Neural cell (in vitro differentiated cells): ENCODE data around the gene HLA-DOA. TPM values are rescaled to one million over a fixed set of nuclear protein-coding genes. Genes with fewer than 3 reads are reported as not detected.

Experiments used
- H2AFZ ChIP-seq: fragments of 200-600, 300-800 bp; sonication (generic), shearing (Covaris generic); 2 replicates; pipeline ENCODE4 v1.6.0; 2014; ENCODE audit warnings: low read depth, mild to moderate bottlenecking, antibody characterized with exemption, low read length, moderate library complexity
- H3F3A ChIP-seq: fragments of 200-600 bp; shearing (Covaris generic); 2 replicates; pipeline ENCODE4 v1.6.1; 2016; ENCODE audit warnings: mild to moderate bottlenecking, moderate library complexity, mixed read lengths, antibody characterized with exemption, low read length; ENCODE audit not compliant: insufficient read depth, poor library complexity, severe bottlenecking
- H3K27ac ChIP-seq: fragments of 200-600, 300-800 bp; sonication (generic), shearing (Covaris generic); 2 replicates; pipeline ENCODE4 v1.5.1; 2014; ENCODE audit warnings: mild to moderate bottlenecking, low read length, moderate library complexity
- H3K27me3 ChIP-seq: fragments of 300-800, 200-600 bp; sonication (generic), shearing (Covaris generic); 2 replicates; pipeline ENCODE4 v1.6.0; 2014; ENCODE audit warnings: mild to moderate bottlenecking, low read depth, low read length, moderate library complexity; ENCODE audit not compliant: insufficient read depth
- H3K36me3 ChIP-seq: fragments of 300-800, 200-600 bp; sonication (generic), shearing (Covaris generic); 2 replicates; pipeline ENCODE4 v1.5.1; 2014; ENCODE audit warnings: mild to moderate bottlenecking, antibody characterized with exemption, low read length, moderate library complexity; ENCODE audit not compliant: insufficient read depth
- H3K4me2 ChIP-seq: fragments of 300-800, 200-600 bp; sonication (generic), shearing (Covaris generic); 2 replicates; pipeline ENCODE4 v1.6.0; 2014; ENCODE audit warnings: mild to moderate bottlenecking, low read length
- H3K4me3 ChIP-seq: fragments of 300-800, 200-600 bp; sonication (generic), shearing (Covaris generic); 2 replicates; pipeline ENCODE4 v1.5.1; 2014; ENCODE audit warnings: mild to moderate bottlenecking, low read length, moderate library complexity
- H3K79me2 ChIP-seq: fragments of 200-600 bp; shearing (Covaris generic); replicated peaks from 2 replicates; pipeline ENCODE4 v1.6.0; 2014; ENCODE audit warnings: mild to moderate bottlenecking, low read length, moderate library complexity; ENCODE audit not compliant: insufficient read depth
- H3K9ac ChIP-seq: fragments of 300-800, 200-600 bp; sonication (generic), shearing (Covaris generic); 2 replicates; pipeline ENCODE4 v1.6.1; 2016; ENCODE audit warnings: mild to moderate bottlenecking, low read length, mixed read lengths
- H3K9me2 ChIP-seq: fragments of 200-600 bp; shearing (Covaris generic); 2 replicates; pipeline ENCODE4 v1.6.1; 2016; ENCODE audit warnings: mild to moderate bottlenecking, low read length, mixed read lengths; ENCODE audit not compliant: insufficient read depth
- H3K9me3 ChIP-seq: fragments of 200-600, 300-800 bp; sonication (generic), shearing (Covaris generic); 2 replicates; pipeline ENCODE4 v1.6.1; 2016; ENCODE audit warnings: mild to moderate bottlenecking, mixed run types, low read length, moderate library complexity, mixed read lengths
- H4K20me1 ChIP-seq: fragments of 200-600 bp; shearing (Covaris generic); 2 replicates; pipeline ENCODE4 v1.6.1; 2016; ENCODE audit warnings: mild to moderate bottlenecking, mixed run types; ENCODE audit not compliant: insufficient read depth
- CTCF ChIP-seq: fragments of 450-650 bp; IDR thresholded peaks from 2 replicates; pipeline ENCODE4 v1.5.1; 2014; ENCODE audit warnings: antibody characterized with exemption, mild to moderate bottlenecking, moderate library complexity; ENCODE audit not compliant: poor library complexity, severe bottlenecking
- EP300 ChIP-seq: fragments of 450-650 bp; conservative IDR thresholded peaks from 2 replicates; pipeline ENCODE4 v1.6.1; 2014; ENCODE audit warnings: antibody characterized with exemption, mild to moderate bottlenecking, moderate library complexity; ENCODE audit not compliant: poor library complexity, severe bottlenecking
- EZH2 ChIP-seq: fragments of 200-600, 300-800 bp; shearing (Covaris generic), sonication (generic); IDR thresholded peaks from 2 replicates; pipeline ENCODE4 v1.6.1; 2014; ENCODE audit warnings: antibody characterized with exemption, low read length, borderline replicate concordance, mild to moderate bottlenecking; ENCODE audit not compliant: insufficient read depth, poor library complexity, severe bottlenecking
- MXI1 ChIP-seq: fragments of 450-650 bp; conservative IDR thresholded peaks from 2 replicates; pipeline ENCODE4 v1.6.1; 2014; ENCODE audit warnings: antibody characterized with exemption, mild to moderate bottlenecking; ENCODE audit not compliant: poor library complexity, severe bottlenecking
- POLR2AphosphoS5 ChIP-seq: IDR thresholded peaks from 2 replicates; pipeline ENCODE4 v1.6.1; 2012
- RAD21 ChIP-seq: fragments of 450-650 bp; conservative IDR thresholded peaks from 2 replicates; pipeline ENCODE4 v1.6.1; 2014; ENCODE audit warnings: antibody characterized with exemption, mild to moderate bottlenecking, moderate library complexity
- SMC3 ChIP-seq: fragments of 450-650 bp; conservative IDR thresholded peaks from 2 replicates; pipeline ENCODE4 v1.6.1; 2014; ENCODE audit warnings: antibody characterized with exemption, mild to moderate bottlenecking, moderate library complexity; ENCODE audit not compliant: poor library complexity
- TAF1 ChIP-seq: IDR thresholded peaks from 2 replicates; pipeline ENCODE4 v1.6.1; 2012; ENCODE audit warnings: low read depth
- polyA plus RNA-seq: library from polyadenylated mRNA; depleted of rRNA; stranded (reverse); fragments of >200 nt; gene quantifications from 2 replicates; pipeline ENCODE4 v1.2.3, GENCODE V29; 2014
- TF ChIP-seq, protein P1 (sequence below): IDR thresholded peaks from 2 replicates; pipeline ENCODE4 v1.6.1; 2012; ENCODE audit warnings: borderline replicate concordance

Gene HLA-DOA
- polyA plus RNA-seq, 1 donor from 2014 or later = 0.07 TPM

- no peak overlapping the region for H3K4me3 ChIP-seq
- H3F3A ChIP-seq = no peaks in the 10 kb centered on the region
- H4K20me1 ChIP-seq = no peaks in the 10 kb centered on the region
- H3K9me3 ChIP-seq = no peaks in the 10 kb centered on the region
- no peak overlapping the region for H3K4me2 ChIP-seq
- no peaks in the 10 kb centered on the region for H3K9me2 ChIP-seq
- peaks cover 9% of the 10 kb centered on the region for H3K36me3 ChIP-seq
- no peak overlapping the region for H3K9ac ChIP-seq
- no peaks in the 10 kb centered on the region for H3K79me2 ChIP-seq
- TF ChIP-seq POLR2AphosphoS5 (no peak), EP300 (no peak), TAF1 (no peak), SMC3 (peak; percentile 80), EZH2 (no peak), RAD21 (peak; percentile 76), CTCF (peak; percentile 75), MXI1 (no peak)
- TF ChIP-seq, protein P1, sequence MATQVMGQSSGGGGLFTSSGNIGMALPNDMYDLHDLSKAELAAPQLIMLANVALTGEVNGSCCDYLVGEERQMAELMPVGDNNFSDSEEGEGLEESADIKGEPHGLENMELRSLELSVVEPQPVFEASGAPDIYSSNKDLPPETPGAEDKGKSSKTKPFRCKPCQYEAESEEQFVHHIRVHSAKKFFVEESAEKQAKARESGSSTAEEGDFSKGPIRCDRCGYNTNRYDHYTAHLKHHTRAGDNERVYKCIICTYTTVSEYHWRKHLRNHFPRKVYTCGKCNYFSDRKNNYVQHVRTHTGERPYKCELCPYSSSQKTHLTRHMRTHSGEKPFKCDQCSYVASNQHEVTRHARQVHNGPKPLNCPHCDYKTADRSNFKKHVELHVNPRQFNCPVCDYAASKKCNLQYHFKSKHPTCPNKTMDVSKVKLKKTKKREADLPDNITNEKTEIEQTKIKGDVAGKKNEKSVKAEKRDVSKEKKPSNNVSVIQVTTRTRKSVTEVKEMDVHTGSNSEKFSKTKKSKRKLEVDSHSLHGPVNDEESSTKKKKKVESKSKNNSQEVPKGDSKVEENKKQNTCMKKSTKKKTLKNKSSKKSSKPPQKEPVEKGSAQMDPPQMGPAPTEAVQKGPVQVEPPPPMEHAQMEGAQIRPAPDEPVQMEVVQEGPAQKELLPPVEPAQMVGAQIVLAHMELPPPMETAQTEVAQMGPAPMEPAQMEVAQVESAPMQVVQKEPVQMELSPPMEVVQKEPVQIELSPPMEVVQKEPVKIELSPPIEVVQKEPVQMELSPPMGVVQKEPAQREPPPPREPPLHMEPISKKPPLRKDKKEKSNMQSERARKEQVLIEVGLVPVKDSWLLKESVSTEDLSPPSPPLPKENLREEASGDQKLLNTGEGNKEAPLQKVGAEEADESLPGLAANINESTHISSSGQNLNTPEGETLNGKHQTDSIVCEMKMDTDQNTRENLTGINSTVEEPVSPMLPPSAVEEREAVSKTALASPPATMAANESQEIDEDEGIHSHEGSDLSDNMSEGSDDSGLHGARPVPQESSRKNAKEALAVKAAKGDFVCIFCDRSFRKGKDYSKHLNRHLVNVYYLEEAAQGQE = no peak
- H2AFZ ChIP-seq = no peak overlapping the region
- H3K27ac ChIP-seq = no peak overlapping the region
- H3K27me3 ChIP-seq = no peaks in the 10 kb centered on the region
These were observed 24.6 kb downstream of the HLA-DOA start for GRCh38 chr6:32984622-32985389.

- no peak overlapping the region for H3K4me2 ChIP-seq
- no peak overlapping the region for H3K4me3 ChIP-seq
- peaks cover 9% of the 10 kb centered on the region for H3K36me3 ChIP-seq
- H3K9ac ChIP-seq = no peak overlapping the region
- no peaks in the 10 kb centered on the region for H3K9me3 ChIP-seq
- H3K79me2 ChIP-seq = peaks cover 1% of the 10 kb centered on the region
- H4K20me1 ChIP-seq = no peaks in the 10 kb centered on the region
- no peaks in the 10 kb centered on the region for H3K27me3 ChIP-seq
- no peak for TF ChIP-seq EZH2
- H3K27ac ChIP-seq = no peak overlapping the region
- no peaks in the 10 kb centered on the region for H3K9me2 ChIP-seq
- no peaks in the 10 kb centered on the region for H3F3A ChIP-seq
- no peak overlapping the region for H2AFZ ChIP-seq
These were observed 25.3 kb downstream of the HLA-DOA start for GRCh38 chr6:32983964-32984621.
